ENCODE measurements around the gene P2RX1.

Gene P2RX1

GRCh38 chr17:3924512-3925350 is 8.5 kb upstream of the P2RX1 start:
- no peak for DNase-seq

GRCh38 chr17:3923466-3924190 is 7.4 kb upstream of the P2RX1 start:
- DNase-seq = no peak

- no peak for DNase-seq
These were observed 6.5 kb upstream of the P2RX1 start for GRCh38 chr17:3922765-3923164.

- no peak for DNase-seq
These were observed 5.4 kb upstream of the P2RX1 start for GRCh38 chr17:3921502-3922319.

GRCh38 chr17:3921006-3921405 is 4.7 kb upstream of the P2RX1 start:
- DNase-seq = no peak

- no peak for DNase-seq
These were observed 2.9 kb upstream of the P2RX1 start for GRCh38 chr17:3919123-3919624.

- DNase-seq = no peak
These were observed 2.3 kb upstream of the P2RX1 start for GRCh38 chr17:3918372-3919122.

GRCh38 chr17:3917391-3917931 is 1.2 kb upstream of the P2RX1 start:
- no peak for DNase-seq

GRCh38 chr17:3916825-3917224 is 560 bp upstream of the P2RX1 start:
- DNase-seq = no peak

- DNase-seq = no peak
These were observed 677 bp downstream of the P2RX1 start for GRCh38 chr17:3915581-3915994.

- DNase-seq = no peak
These were observed 2.0 kb downstream of the P2RX1 start for GRCh38 chr17:3914312-3914670.

- DNase-seq = peak; percentile 83 to 87
These were observed 2.5 kb downstream of the P2RX1 start for GRCh38 chr17:3913531-3914311.

GRCh38 chr17:3912827-3913226 is 3.4 kb downstream of the P2RX1 start:
- no peak for DNase-seq

- DNase-seq = peak; percentile 31 to 58
These were observed 4.8 kb downstream of the P2RX1 start for GRCh38 chr17:3911271-3912053.

GRCh38 chr17:3910420-3911270 is 5.6 kb downstream of the P2RX1 start:
- DNase-seq = no peak

GRCh38 chr17:3909257-3909656 is 7.0 kb downstream of the P2RX1 start:
- DNase-seq = no peak

GRCh38 chr17:3907483-3908216 is 8.6 kb downstream of the P2RX1 start:
- no peak for DNase-seq

GRCh38 chr17:3906881-3907280 is 9.4 kb downstream of the P2RX1 start:
- DNase-seq = no peak

- DNase-seq = no peak
These were observed 11.2 kb downstream of the P2RX1 start for GRCh38 chr17:3905017-3905520.

Measured in stimulated activated CD4-positive, alpha-beta T cell treated with anti-CD3 and anti-CD28 coated beads, Interleukin-2, amount 100 ng/mL, for 48 hours (primary cell).